HG03571 (cell line): ENCODE results near the gene RETREG3.
"Not testable (repeated sequence)": the region's sequence is repeated elsewhere in the genome, so short reads cannot be mapped to it uniquely, and the experiment has no call there.

ENCODE experiments used
- ATAC-seq: cut with Tn5 transposase; IDR thresholded peaks from one replicate; pipeline ENCODE4 v1.9.1; 2021; ENCODE audit not compliant: unreplicated experiment

The RETREG3 gene

GRCh38 chr17:42574463-42574862 is 34.7 kb downstream of the RETREG3 start:
- ATAC-seq: no peak

DNA sequence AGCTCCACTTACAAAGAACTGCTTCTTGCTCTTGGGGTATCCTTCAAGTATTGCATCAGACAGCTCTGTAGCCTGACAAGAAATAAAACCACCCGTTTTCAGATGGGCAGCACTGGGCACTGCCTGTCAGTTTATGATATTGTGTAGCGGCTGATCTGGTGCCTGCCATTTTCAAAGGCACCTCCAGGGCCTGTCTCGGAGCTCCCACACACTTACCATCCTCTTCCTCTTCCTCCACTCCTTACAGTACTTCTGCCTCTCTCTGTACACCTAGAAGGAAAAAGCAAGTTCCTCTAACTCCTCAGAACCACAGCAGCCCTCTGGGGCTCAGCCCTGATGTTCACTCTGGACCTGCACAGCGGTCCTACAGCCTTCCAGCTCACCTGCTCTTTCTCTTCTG is 36.1 kb downstream of the RETREG3 start:
- ATAC-seq: no peak

DNA sequence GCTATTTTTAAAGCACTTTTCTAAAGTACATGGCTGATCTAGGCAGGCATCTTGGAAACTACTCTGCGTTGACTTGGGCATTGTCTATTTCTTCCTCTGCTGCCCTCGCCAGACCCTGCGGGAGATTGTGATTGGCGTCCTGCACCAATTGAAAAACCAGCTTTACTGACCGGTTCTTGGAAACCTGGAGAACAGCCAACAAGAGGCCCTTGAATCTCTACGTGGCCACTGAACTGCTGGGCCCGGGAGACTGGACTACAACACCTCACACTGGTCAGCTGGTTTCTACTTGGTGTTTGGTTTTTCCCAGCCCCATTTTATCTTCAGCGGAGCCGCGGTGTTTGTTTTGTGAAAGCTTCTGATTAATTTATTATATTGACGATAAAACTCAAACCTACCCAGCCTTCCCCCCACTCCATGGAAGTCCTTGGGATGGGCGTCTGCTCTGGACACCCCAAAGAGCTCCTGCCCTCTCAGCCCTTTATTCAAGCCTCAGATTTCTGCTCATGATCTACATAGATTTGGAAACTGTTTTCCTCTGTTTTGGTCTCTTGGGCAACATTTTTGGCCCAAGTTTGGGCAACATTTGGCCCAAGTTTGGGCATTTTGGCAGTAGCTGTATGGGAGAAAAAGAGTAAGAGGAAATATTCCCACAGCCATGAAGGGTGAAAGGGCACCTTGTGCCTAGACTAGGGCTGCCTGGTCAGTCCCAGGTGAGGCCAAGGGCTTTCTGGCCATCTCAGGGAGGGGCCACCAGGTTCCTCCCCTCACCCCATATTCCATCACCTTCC is 37.5 kb downstream of the RETREG3 start:
- no peak for ATAC-seq

GRCh38 chr17:42568341-42569111 is 40.6 kb downstream of the RETREG3 start:
- no peak for ATAC-seq

DNA sequence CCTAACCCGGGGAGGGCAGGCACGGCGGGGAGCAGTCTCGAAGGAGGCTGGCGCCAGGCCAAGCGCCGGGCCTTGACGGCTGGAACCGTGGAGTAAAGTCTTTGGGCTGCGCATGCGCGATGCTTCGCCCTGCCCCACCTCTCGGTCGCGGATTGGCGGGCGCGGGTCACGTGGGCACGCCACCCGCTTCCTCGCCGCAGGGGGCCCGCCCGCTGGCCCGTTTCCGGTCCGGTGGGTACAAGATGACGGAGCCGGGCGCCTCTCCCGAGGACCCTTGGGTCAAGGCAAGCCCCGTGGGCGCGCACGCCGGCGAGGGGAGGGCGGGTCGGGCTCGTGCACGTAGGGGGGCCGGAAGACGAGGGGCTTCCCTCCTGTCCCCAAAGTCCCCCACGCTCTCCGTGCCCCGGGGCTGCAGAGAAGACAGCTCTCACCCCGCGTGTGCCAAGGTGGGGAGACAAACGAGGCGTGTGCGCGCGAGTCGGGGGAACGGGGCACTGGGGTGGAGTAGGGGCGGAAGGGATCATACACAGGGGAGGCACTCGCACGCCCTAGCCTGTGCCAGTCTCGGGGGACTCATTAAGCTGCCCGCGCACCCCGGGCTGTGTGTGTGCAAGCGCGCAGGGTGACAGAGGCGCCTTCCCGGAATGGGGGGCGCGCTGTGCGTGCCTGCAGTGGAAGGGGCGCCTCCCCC is 42.1 kb downstream of the RETREG3 start, which contains the start of gene MLX:
Gene MLX, plus strand, starts transcription at position 218 of the 691 bp plus-strand sequence. Its CDS starts 25 bp downstream, at position 243.
- ATAC-seq: peak; percentile 47

DNA sequence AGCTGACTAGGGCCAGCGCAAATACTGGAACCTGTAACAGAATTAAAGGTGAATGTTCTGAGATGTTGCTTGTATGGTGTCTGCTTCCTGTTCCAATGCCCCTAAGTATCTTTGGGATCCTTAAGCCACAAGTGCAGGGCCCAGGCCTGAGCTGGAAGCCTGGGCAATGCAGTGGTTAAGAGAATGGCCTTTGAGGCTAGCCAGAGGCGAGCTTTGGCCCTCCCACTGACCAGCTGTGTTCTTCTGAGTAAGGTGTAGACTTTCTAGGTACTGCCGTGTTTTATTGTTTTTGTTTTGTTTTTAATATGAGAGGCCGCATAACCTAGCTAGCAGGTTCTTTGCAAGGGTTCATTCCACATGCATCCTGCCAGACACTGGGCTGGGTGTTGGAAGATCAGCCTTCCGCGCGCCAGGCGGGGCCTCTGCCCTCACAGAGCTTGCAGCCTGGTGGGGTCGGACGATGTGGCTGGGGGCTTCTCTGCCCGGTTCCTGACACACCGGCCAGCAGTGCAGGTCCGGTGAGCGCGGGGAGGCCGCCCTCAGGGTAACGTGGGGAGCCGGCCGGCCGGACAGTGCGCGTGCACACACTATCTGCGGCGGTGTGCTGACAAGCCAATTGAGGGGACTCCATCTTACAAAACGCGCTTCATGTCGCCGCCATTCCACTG is 42.8 kb downstream of the RETREG3 start:
- no peak for ATAC-seq

- no peak for ATAC-seq
Measured at GRCh38 chr17:42565523-42566214, 43.5 kb downstream of the RETREG3 start.

- ATAC-seq: no peak
Measured at GRCh38 chr17:42564815-42565522, 44.2 kb downstream of the RETREG3 start.

DNA sequence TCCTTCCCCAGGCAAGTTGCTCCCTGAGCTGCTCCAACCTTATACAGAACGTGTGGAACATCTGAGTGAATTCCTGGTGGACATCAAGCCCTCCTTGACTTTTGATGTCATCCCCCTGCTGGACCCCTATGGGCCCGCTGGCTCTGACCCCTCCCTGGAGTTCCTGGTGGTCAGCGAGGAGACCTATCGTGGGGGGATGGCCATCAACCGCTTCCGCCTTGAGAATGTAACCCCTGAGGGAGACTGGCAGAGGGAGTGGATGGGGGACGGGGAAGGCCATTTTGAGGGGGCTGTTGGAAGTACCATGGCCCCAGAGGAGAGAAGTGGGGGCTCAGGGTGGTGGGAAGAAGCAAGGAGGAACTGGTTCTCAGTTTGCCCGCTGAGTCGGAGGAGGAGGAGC is 45.2 kb downstream of the RETREG3 start:
- ATAC-seq: no peak

GRCh38 chr17:42563543-42563942 is 45.6 kb downstream of the RETREG3 start:
- ATAC-seq: no peak

DNA sequence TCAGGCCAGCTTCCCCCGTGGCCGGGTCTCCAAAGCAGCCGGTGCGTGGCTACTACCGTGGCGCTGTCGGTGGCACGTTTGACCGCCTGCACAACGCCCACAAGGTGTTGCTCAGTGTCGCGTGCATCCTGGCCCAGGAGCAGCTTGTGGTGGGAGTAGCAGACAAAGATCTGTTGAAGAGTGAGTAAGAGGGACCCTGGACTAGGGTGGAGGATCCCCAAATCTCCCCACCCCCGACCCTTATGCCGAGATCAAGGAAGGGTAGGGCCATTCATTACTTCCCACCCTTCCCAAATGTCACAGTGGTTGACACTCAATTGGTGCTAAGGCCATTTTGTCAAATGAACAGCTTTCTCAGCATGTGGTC is 46.0 kb downstream of the RETREG3 start:
- ATAC-seq: no peak

GRCh38 chr17:42562388-42563142 is 46.6 kb downstream of the RETREG3 start:
- no peak for ATAC-seq

- no peak for ATAC-seq
Measured at GRCh38 chr17:42561897-42562387, 47.2 kb downstream of the RETREG3 start, which contains the start of gene COASY. Gene COASY, plus strand, starts transcription at chr17:42562148. Its CDS starts 475 bp downstream, at chr17:42562623.

DNA sequence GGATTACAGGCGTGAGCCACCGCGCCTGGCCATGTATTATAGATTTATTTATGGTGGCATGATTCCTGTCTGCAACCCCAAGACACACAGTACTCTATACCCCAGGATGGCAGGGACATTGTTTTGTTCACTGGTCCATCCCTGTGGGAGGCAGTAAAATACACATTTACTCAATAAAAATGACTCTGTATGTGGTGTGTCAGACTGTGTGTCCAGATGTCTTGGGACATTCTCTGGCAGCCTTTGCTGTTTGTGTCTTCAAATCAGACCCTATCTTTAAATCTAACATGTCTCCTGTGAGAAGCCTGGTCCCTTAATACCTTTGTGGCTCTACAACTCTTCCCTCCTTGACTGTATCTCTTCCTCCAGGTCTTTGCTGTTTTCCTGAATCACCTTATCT is 48.9 kb downstream of the RETREG3 start:
- no peak for ATAC-seq

DNA sequence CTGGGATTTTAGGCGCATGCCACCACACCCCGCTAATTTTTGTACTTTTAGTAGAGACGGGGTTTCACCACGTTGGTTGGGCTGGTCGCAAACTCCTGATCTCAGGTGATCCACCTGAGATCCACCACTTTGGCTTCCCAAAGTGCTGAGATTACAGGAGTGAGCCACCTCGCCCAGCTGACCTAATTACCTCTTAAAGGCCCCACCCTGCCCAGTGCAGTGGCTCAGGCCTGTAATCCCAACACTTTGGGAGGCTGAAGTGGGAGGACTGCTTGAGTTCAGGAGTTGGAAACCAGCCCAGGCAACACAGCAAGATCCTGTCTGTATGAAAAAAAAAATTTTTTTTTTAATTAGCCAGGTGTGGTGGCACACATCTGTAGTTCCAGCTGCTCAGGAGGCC is 50.1 kb downstream of the RETREG3 start:
- ATAC-seq: no peak

DNA sequence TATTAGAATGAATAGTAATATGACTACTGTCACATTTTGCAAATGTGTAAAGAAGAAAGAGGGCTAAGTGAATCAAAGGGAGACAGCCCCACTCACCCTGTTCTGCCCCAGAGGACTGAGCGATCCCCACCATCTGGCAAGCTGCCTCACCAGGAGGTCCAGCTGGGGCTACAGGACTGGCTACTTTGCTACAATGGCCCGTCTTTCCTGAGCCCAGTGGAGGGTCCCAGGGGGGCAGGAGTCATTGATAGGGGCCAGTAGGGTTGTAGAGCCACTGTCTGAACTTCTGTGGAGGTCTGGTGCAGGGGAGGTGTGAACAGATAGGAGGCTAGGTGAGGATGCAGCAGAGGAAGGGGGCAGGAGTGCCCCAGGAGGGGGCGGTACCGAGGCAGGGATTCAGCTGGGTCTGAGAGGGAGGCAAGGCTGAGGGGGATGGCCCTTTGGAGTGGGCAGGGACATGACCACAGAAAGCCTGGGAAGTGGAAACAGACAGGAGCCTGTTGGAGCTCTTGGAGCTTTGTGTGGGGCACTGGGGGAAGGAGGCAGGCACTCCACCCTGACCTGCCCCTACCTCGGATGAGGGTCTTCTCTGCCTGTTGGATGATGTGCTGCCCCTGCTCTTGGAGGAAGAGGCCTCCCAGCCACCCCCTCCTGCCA is 53.1 kb downstream of the RETREG3 start:
- not testable (repeated sequence) for ATAC-seq

DNA sequence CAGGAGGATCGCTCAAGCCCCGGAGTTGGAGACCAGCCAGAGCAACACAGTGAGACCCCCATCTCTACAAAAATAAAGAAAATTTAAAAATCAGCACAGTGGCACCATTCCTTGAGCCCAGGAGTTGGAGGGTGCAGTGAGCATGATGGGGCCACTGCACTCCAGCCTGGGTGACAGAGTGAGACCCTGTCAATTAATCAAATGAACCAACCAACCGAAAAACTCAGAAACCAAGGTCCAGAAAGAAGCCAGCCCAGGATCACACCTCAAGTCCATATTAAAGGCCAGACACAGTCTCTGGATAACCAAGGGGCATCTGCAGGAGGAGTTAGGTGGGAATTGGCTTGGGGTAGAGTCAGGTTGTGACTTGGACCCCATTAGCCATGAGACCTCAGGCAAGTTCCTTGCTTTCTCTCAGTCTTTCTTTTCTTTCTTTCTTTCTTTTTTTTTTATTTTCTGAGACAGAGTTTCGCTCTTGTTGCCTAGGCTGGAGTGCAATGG is 54.0 kb downstream of the RETREG3 start:
- no peak for ATAC-seq
